Esophagus muscularis mucosa (tissue), 4 donors: ENCODE results near the gene ACAP3. TPM values are rescaled to one million over a fixed set of nuclear protein-coding genes. Genes with fewer than 3 reads are reported as not detected.

ENCODE experiments used
- DNase-seq: peaks from one replicate; pipeline ENCODE4 v3.0.0-alpha.2; 2017; ENCODE audit errors: extremely low spot score
- H3K27ac ChIP-seq, 4 donors: fragments of 200-600 bp; sonication (generic); replicated peaks in 1 of 4; 1 replicate in 3 of 4; 2 replicates in 1 of 4; pipeline ENCODE4 v1.5.1; 2016 to 2019; ENCODE audit warnings: mild to moderate bottlenecking in 1 of 4
- H3K27me3 ChIP-seq, 4 donors: fragments of 200-600 bp; sonication (generic); one replicate each; pipeline versions ENCODE4 v1.5.1 to v1.6.0; 2016 to 2019
- H3K36me3 ChIP-seq, 4 donors: fragments of 200-600 bp; sonication (generic); one replicate each; pipeline ENCODE4 v1.5.1; 2016 to 2019
- H3K4me1 ChIP-seq, 4 donors: fragments of 200-600 bp; sonication (generic); one replicate each; pipeline ENCODE4 v1.5.1; 2016 to 2019
- H3K4me3 ChIP-seq, 4 donors: fragments of 200-600 bp; sonication (generic); 1 replicate in 2 of 4; 2 replicates in 2 of 4; pipeline ENCODE4 v1.5.1; 2016 to 2019; ENCODE audit warnings: mild to moderate bottlenecking in 4 of 4, moderate library complexity in 1 of 4
- H3K9me3 ChIP-seq, 4 donors: fragments of 200-600 bp; sonication (generic); 1 replicate in 3 of 4; 2 replicates in 1 of 4; pipeline ENCODE4 v1.5.1; 2016 to 2019
- CTCF ChIP-seq, 3 experiments: fragments of 200-600 bp in 2 of 3; fragments of 450-650 bp in 1 of 3; sonication (generic) in 2 of 3; IDR thresholded peaks; one replicate each; pipeline ENCODE4 v1.5.1; 2017 to 2019; ENCODE audit warnings: antibody characterized with exemption in 3 of 3, mild to moderate bottlenecking in 2 of 3, moderate library complexity in 1 of 3
- EP300 ChIP-seq: sonication (generic); formaldehyde crosslinking; IDR thresholded peaks from one replicate; pipeline ENCODE4 v1.6.1; 2017; ENCODE audit warnings: antibody characterized with exemption
- POLR2A ChIP-seq: fragments of 450-650 bp; IDR thresholded peaks from one replicate; pipeline ENCODE4 v1.6.1; 2017; ENCODE audit warnings: antibody characterized with exemption, moderate library complexity, mild to moderate bottlenecking, low read depth
- POLR2AphosphoS5 ChIP-seq, 2 donors: sonication (generic); formaldehyde crosslinking; IDR thresholded peaks; one replicate each; pipeline ENCODE4 v1.6.1; 2017; ENCODE audit warnings: antibody characterized with exemption in 2 of 2
- WGBS: methylation state at CpG from one replicate; pipeline ENCODE4 v1.1.5; 2018; 5-methylcytosine and 5-hydroxymethylcytosine counted together
- intact Hi-C: fragments of 100-400 bp; cut with DNase I; formaldehyde crosslinking; loops from one replicate; pipeline ENCODE4 v1.15.1; 2023
- total RNA-seq, 4 donors: library from RNA; depleted of rRNA; stranded (reverse); fragments of >200 nt; gene quantifications; one replicate each; pipeline versions ENCODE4 v1.1.0 to v1.2.1, GENCODE V29; 2016

The ACAP3 gene
- total RNA-seq, 4 donors from 2014 or later: 34.8 to 63.2 (median 47.4) TPM

GRCh38 chr1:1335792-1336248 lies 28.1 kb upstream of the ACAP3 start:
- H3K27ac ChIP-seq: no peak overlapping the region
- H3K9me3 ChIP-seq: no peaks in the 10 kb centered on the region
- peaks cover 5 to 16% (median 10%) of the 10 kb centered on the region in 4 donors for H3K4me1 ChIP-seq
- intact Hi-C loops: no loop called here
- H3K36me3 ChIP-seq: peaks cover 27 to 58% (median 52%) of the 10 kb centered on the region in 4 donors
- no peak overlapping the region for H3K4me3 ChIP-seq
- no peak for DNase-seq
- no peak for TF ChIP-seq POLR2A
- TF ChIP-seq CTCF (IDR thresholded peaks at IDR 0.05): no peak
- TF ChIP-seq EP300: no peak
- no peak for TF ChIP-seq POLR2AphosphoS5 (IDR thresholded peaks at IDR 0.05)
- H3K27me3 ChIP-seq: no peaks in the 10 kb centered on the region
- 83% methylated on average over 16 of the region's 21 CpGs for WGBS

GRCh38 chr1:1335283-1335682 lies 27.6 kb upstream of the ACAP3 start:
- TF ChIP-seq CTCF (IDR thresholded peaks at IDR 0.05) (no peak), EP300 (no peak), POLR2AphosphoS5 (IDR thresholded peaks at IDR 0.05) (no peak), POLR2A (no peak)
- Histone ChIP-seq H3K36me3 (peaks cover 26 to 53% (median 47%) of the 10 kb centered on the region in 4 donors), H3K27me3 (no peaks in the 10 kb centered on the region), H3K27ac (no peak overlapping the region), H3K4me1 (peaks cover 11 to 22% (median 15%) of the 10 kb centered on the region in 4 donors), H3K4me3 (no peak overlapping the region), H3K9me3 (no peaks in the 10 kb centered on the region)
- no peak for DNase-seq
- WGBS: 80% methylated on average over 16 of the region's 16 CpGs
- intact Hi-C loops: no loop called here

- Histone ChIP-seq H3K27me3 (no peaks in the 10 kb centered on the region), H3K27ac (no peak overlapping the region), H3K4me1 (peaks cover 13 to 23% (median 17%) of the 10 kb centered on the region in 4 donors), H3K36me3 (peaks cover 21 to 48% (median 43%) of the 10 kb centered on the region in 4 donors), H3K9me3 (no peaks in the 10 kb centered on the region), H3K4me3 (no peak overlapping the region)
- TF ChIP-seq POLR2A (no peak), CTCF (IDR thresholded peaks at IDR 0.05) (no peak), EP300 (no peak), POLR2AphosphoS5 (IDR thresholded peaks at IDR 0.05) (no peak)
- DNase-seq: no peak
- intact Hi-C loops: no loop called here
- WGBS: no CpG with 5 or more reads among the region's 11 CpGs
Observed at GRCh38 chr1:1334835-1335234, 27.1 kb upstream of the ACAP3 start.

GRCh38 chr1:1333551-1334241 lies 26.0 kb upstream of the ACAP3 start:
- TF ChIP-seq POLR2A: no peak
- TF ChIP-seq EP300: no peak
- no peak for TF ChIP-seq POLR2AphosphoS5 (IDR thresholded peaks at IDR 0.05)
- no peak for TF ChIP-seq CTCF (IDR thresholded peaks at IDR 0.05)
- peaks cover 10 to 44% (median 36%) of the 10 kb centered on the region in 4 donors for H3K36me3 ChIP-seq
- H3K4me1 ChIP-seq: peaks cover 13 to 23% (median 17%) of the 10 kb centered on the region in 4 donors
- DNase-seq: no peak
- H3K27me3 ChIP-seq: no peaks in the 10 kb centered on the region
- intact Hi-C loops: no loop called here
- 85% methylated on average over 18 of the region's 36 CpGs for WGBS
- H3K4me3 ChIP-seq: no peak overlapping the region
- H3K27ac ChIP-seq: no peak overlapping the region
- no peaks in the 10 kb centered on the region for H3K9me3 ChIP-seq
